SK-N-SH (cell line): ENCODE data around the gene LIX1L.

ENCODE experiments used
- EZH2phosphoT487 ChIP-seq: fragments of 200-600 bp; sonication (generic); IDR thresholded peaks from 2 replicates; pipeline ENCODE4 v1.6.1; 2017; ENCODE audit warnings: low read depth, mixed run types, mild to moderate bottlenecking, antibody characterized with exemption, moderate library complexity, borderline replicate concordance
- FOXM1 ChIP-seq: IDR thresholded peaks from 2 replicates; pipeline ENCODE4 v1.4.0; 2012; ENCODE audit warnings: low read depth, mild to moderate bottlenecking
- JUND ChIP-seq: IDR thresholded peaks from 2 replicates; pipeline ENCODE4 v1.4.0; 2012
- NFIC ChIP-seq: IDR thresholded peaks from 2 replicates; pipeline ENCODE4 v1.4.0; 2012; ENCODE audit warnings: borderline replicate concordance
- POLR2AphosphoS5 ChIP-seq: IDR thresholded peaks from 2 replicates; pipeline ENCODE4 v1.6.1; 2012; ENCODE audit warnings: low read depth, low read length
- RAD21 ChIP-seq: IDR thresholded peaks from 2 replicates; pipeline ENCODE4 v1.6.1; 2012; ENCODE audit warnings: mild to moderate bottlenecking, low read length
- RFX5 ChIP-seq: IDR thresholded peaks from 2 replicates; pipeline ENCODE4 v1.6.1; 2012; ENCODE audit warnings: mild to moderate bottlenecking, improper control_type of control experiment, low read length
- SIN3A ChIP-seq: IDR thresholded peaks from 2 replicates; pipeline ENCODE4 v1.6.1; 2012; ENCODE audit warnings: low read depth, mild to moderate bottlenecking, low read length, moderate library complexity, borderline replicate concordance
- TAF1 ChIP-seq: IDR thresholded peaks from 2 replicates; pipeline ENCODE4 v1.6.1; 2012; ENCODE audit warnings: low read depth, mild to moderate bottlenecking, low read length, moderate library complexity, borderline replicate concordance
- YY1 ChIP-seq: IDR thresholded peaks from 2 replicates; pipeline ENCODE4 v1.4.0; 2012; ENCODE audit warnings: low read depth, mild to moderate bottlenecking
- TF ChIP-seq, protein P1 (sequence below): fragments of 200-600 bp; sonication (generic); IDR thresholded peaks from 2 replicates; pipeline ENCODE4 v1.6.1; 2017; ENCODE audit warnings: antibody characterized with exemption, mild to moderate bottlenecking, moderate library complexity
- TF ChIP-seq, protein P2 (sequence below): fragments of 150-350 bp; IDR thresholded peaks from 2 replicates; pipeline ENCODE4 v1.6.1; 2016; ENCODE audit warnings: mild to moderate bottlenecking, low read depth, low read length

DNA sequence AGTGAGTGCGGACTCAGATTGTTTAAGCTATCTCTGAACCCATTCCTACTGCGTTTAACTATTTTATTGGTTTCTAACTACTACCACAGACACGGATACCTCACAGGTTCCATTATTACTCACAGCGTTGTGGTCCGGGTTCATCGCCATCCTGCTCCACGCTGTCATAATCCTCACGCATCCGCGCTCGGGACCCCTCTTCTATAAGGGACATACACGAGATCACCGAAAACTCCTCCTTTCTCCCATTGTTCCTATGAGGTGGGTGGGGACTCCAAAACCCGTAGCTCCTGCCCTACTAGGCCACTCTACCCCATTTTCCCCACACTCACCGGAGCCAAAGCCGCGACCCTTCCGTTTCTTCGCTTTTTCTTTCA is 31.1 kb downstream of the LIX1L start:
- no peak for TF ChIP-seq RAD21
- TF ChIP-seq TAF1: no peak
- TF ChIP-seq, protein P1, sequence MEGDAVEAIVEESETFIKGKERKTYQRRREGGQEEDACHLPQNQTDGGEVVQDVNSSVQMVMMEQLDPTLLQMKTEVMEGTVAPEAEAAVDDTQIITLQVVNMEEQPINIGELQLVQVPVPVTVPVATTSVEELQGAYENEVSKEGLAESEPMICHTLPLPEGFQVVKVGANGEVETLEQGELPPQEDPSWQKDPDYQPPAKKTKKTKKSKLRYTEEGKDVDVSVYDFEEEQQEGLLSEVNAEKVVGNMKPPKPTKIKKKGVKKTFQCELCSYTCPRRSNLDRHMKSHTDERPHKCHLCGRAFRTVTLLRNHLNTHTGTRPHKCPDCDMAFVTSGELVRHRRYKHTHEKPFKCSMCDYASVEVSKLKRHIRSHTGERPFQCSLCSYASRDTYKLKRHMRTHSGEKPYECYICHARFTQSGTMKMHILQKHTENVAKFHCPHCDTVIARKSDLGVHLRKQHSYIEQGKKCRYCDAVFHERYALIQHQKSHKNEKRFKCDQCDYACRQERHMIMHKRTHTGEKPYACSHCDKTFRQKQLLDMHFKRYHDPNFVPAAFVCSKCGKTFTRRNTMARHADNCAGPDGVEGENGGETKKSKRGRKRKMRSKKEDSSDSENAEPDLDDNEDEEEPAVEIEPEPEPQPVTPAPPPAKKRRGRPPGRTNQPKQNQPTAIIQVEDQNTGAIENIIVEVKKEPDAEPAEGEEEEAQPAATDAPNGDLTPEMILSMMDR: no peak
- TF ChIP-seq, protein P2, sequence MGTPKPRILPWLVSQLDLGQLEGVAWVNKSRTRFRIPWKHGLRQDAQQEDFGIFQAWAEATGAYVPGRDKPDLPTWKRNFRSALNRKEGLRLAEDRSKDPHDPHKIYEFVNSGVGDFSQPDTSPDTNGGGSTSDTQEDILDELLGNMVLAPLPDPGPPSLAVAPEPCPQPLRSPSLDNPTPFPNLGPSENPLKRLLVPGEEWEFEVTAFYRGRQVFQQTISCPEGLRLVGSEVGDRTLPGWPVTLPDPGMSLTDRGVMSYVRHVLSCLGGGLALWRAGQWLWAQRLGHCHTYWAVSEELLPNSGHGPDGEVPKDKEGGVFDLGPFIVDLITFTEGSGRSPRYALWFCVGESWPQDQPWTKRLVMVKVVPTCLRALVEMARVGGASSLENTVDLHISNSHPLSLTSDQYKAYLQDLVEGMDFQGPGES: no peak
- no peak for TF ChIP-seq JUND
- no peak for TF ChIP-seq RFX5
- TF ChIP-seq NFIC: no peak
- no peak for TF ChIP-seq POLR2AphosphoS5
- TF ChIP-seq EZH2phosphoT487: no peak
- no peak for TF ChIP-seq YY1
- no peak for TF ChIP-seq SIN3A
- no peak for TF ChIP-seq FOXM1
